GM04503 (cell line): Measurements from ENCODE around the gene C6orf89.
"Not testable (repeated sequence)": the region's sequence is repeated elsewhere in the genome, so short reads cannot be mapped to it uniquely, and the experiment has no call there.

ENCODE experiments used
- DNase-seq: peaks from one replicate; pipeline ENCODE4 v3.0.0-alpha.2; 2012; ENCODE audit warnings: low read depth

C6orf89 gene

GRCh38 chr6:36924778-36925374 is 39.1 kb downstream of the C6orf89 start:
- no peak for DNase-seq

- DNase-seq = no peak
These were observed 40.1 kb downstream of the C6orf89 start for GRCh38 chr6:36925809-36926208.

GRCh38 chr6:36926708-36927513 is 41.2 kb downstream of the C6orf89 start:
- no peak for DNase-seq

GRCh38 chr6:36927691-36928546 is 42.2 kb downstream of the C6orf89 start:
- DNase-seq = no peak

GRCh38 chr6:36928547-36928918 is 42.8 kb downstream of the C6orf89 start:
- no peak for DNase-seq

GRCh38 chr6:36929152-36929551 is 43.4 kb downstream of the C6orf89 start:
- DNase-seq = no peak

- DNase-seq = no peak
These were observed 43.9 kb downstream of the C6orf89 start for GRCh38 chr6:36929607-36930006.

- no peak for DNase-seq
These were observed 44.7 kb downstream of the C6orf89 start for GRCh38 chr6:36930483-36930882.

- DNase-seq = no peak
These were observed 47.4 kb downstream of the C6orf89 start for GRCh38 chr6:36933102-36933501.

- DNase-seq = no peak
These were observed 47.8 kb downstream of the C6orf89 start for GRCh38 chr6:36933519-36933918.

GRCh38 chr6:36934901-36935300 is 49.1 kb downstream of the C6orf89 start:
- no peak for DNase-seq

GRCh38 chr6:36936824-36937223 is 51.1 kb downstream of the C6orf89 start:
- DNase-seq = no peak

- DNase-seq = no peak
These were observed 52.1 kb downstream of the C6orf89 start for GRCh38 chr6:36937896-36938295.

- peak; percentile 47 for DNase-seq
These were observed 52.8 kb downstream of the C6orf89 start for GRCh38 chr6:36938536-36938935.

GRCh38 chr6:36939005-36939404 is 53.3 kb downstream of the C6orf89 start:
- DNase-seq = not testable (repeated sequence)

- DNase-seq = no peak
These were observed 54.3 kb downstream of the C6orf89 start for GRCh38 chr6:36940027-36940426.

- not testable (repeated sequence) for DNase-seq
These were observed 55.8 kb downstream of the C6orf89 start for GRCh38 chr6:36941561-36941960.

- DNase-seq = not testable (repeated sequence)
These were observed 56.6 kb downstream of the C6orf89 start for GRCh38 chr6:36942329-36942728.

GRCh38 chr6:36944650-36945049 is 58.9 kb downstream of the C6orf89 start:
- no peak for DNase-seq

- no peak for DNase-seq
These were observed 59.5 kb downstream of the C6orf89 start for GRCh38 chr6:36945301-36945700.

GRCh38 chr6:36946526-36946925 is 60.8 kb downstream of the C6orf89 start:
- DNase-seq = no peak

- DNase-seq = no peak
These were observed 62.0 kb downstream of the C6orf89 start for GRCh38 chr6:36947570-36948351.
